Muscle of back (tissue), 11 donors: Measurements from ENCODE around the gene MAP1LC3A. TPM values are rescaled to one million over a fixed set of nuclear protein-coding genes. Genes with fewer than 3 reads are reported as not detected.

Source experiments
- DNase-seq, 3 donors: peaks; one replicate each; pipeline versions ENCODE4 v3.0.0 to v3.0.0-alpha.2; 2013
- polyA plus RNA-seq, 10 donors: library from polyadenylated mRNA; unstranded; fragments of 120-200 nt; gene quantifications; one replicate each; pipeline ENCODE4 v1.2.1, GENCODE V29; 2013; ENCODE audit not compliant: insufficient read length in 10 of 10

The MAP1LC3A gene
- polyA plus RNA-seq, 10 donors = 11.4 to 27.9 (median 17.6) TPM

DNA sequence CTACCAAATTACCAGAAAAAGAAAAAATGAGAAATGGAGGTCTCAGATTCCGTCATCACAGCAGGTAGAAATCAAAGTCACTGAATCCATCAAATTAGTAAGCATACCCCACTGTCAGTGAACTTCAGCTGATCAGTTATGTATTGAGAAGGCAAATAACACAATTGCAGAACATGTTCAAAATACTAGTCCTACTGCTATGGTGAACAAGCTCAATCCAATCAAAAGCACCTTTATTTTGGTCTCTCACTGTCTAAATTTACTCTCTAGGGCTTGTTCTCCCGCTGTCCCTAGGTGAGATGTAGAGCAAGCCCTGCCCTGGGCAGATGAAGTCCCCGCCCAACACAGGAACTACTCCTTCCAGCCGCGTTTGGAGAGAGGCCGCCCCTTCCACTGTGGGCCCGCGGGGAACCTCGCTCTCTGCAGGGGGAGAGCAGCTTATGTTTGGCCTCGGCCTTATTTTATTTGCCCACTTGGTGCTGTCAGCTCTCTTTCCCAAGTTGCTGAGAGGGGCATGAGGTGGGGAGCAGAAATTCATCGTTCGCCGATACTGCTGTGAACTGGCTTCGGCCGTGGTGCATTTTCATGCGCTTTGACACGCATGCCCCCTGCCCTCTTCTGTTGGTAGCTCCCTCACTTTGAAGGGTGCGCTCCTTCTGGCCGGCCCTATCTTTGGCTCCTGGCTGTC, 14.3 kb upstream of the MAP1LC3A start:
- DNase-seq = peak in 1 of 3 donors; percentile 37

DNA sequence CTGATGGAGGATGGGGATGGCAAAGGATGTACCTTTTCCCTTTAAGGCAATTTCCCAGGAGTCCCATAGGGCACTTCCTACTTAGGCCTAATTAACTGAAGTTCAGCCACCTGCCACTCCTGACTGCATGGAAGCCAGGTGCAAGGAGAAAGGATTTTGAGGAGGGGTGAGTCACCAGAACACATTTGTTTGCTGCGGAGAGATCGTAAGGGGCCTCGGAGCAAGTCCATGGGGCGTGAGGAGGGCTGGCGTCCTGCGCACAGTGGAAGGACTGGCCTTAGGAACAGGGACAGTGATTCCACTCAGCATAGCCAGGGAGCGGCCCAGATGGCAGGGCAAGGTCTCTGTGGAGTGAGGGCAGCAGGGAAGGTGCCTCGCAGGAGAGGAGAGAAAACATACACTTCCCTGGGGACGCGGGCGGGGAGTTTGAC, 11.8 kb upstream of the MAP1LC3A start:
- no peak for DNase-seq

DNA sequence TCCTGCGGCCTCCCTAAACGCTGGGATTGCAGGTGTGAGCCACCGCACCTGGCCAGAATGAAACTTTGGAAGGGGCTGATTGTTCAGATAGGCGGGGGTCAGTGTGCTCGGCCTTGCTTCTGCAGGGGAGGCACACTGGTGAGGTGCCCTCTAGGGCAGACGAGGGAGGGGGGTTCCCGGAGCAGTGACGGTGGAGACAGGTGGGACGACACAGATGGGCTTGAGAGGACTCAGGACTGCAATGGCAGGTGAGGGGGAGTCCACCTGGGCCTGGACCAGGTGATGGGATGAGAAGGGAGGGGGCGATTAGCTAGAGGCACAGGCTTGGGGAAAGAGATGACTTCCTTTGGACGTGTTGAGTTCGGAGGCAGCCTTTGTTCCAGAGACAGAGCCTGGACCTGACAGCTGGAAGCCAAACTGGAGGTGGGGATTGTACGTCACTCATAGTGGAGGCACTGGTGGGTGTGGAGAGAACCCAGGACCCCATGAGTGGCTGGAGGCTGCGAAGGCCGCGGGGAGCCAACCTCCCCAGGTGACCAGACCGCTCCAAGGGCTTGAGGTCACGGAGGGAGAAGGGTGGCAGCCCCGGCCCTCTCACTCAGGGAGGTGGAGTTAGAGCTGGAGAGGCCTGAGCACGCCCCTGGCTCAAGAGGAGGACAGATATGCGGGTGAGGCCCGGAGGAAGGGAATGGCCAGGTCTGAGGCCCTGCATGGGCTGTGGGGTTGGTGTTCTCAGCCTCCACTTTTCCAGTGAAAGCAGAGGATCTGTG, 10.5 kb upstream of the MAP1LC3A start:
- no peak for DNase-seq

DNA sequence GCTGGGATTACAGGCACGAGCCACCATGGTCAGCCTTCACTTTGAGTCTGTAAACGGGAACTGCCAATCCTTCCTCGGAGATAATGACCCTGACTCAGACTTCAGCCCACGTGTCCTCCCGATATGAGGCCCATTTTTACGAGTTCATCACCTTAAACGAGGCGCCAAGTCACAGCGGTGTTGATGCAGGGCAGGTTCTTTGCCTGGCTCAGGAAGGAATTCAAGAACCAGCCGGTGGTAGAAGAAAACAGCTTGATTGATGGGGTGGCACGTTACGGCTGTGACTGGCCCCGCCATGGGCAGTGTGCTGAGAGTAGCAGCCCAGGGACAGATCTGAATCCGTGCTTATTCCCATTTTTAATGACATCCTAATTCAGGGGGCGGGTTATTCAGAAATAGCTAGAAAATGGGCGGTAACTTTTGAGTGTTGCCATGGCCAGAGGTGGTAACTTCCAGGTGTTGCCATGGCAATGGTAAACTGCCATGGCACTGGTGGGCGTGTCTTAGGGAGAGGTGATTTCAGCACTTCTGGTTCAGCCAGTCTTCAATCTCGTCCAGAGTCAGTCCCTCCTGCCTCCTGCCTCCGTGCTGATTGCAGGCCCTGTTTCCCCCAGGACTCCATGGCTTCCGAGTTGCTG, 9.1 kb upstream of the MAP1LC3A start:
- DNase-seq = no peak

DNA sequence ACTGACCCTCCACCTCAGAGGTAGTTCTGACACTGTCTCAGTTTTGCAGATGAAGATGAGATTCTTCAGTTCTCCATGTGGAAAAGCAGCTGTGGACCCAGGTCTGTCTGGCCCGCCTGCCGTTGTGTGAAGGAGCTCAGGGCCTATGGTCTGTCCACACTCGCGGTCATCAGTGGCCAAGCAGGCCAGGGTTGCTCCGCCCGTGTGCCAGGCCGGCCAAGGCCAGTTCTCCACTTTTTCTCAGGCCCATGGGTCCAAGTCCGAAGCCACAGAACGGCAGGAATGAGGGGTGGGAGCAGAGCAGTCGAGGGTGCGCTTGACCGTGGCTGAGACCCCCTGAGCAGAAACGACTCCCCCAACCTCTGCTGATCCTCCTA, 8.6 kb upstream of the MAP1LC3A start:
- DNase-seq = no peak

DNA sequence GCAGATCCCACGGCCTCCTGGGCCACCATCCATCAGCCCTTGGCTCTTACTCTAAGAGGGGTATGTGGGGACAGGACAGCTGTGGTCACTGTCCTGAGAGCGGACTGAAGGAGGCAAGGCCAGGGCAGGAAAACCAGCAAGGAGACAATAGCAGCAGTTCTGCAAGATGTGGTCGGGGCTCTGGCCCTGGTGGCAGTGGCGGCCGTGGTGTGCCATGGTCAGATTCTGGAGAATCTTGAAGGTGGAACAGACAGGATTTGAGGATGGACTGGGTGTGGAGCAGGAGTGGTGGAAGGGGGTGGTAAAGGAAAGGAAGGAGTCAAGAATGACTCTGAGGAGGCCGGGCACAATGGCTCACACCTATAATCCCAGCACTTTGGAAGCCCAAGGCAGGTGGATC, 5.9 kb upstream of the MAP1LC3A start:
- DNase-seq = no peak

DNA sequence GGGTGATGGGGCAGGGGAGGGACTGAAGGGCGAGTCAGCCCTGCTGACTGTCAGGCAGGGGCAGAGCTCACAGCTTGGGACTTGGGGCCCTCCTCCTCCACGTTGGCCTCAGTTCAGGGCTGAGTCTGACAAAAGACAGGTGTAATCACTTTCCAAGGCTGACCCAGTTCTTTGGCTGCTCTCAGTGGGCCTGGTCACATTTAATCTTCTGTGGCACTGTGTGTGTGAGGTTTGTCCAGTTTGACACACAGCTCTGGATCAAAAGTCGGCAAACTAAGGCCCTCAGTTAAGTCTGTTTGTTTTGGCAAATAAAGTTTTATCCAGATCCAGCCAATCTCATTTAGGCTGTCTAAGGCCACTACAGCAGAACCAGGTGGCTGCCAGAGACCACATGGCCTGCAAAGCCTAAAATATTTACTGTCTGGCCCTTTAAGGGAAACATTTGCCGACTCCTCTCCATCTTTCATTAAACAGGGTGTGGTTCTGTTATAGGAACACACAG, 5.1 kb upstream of the MAP1LC3A start:
- DNase-seq = no peak

DNA sequence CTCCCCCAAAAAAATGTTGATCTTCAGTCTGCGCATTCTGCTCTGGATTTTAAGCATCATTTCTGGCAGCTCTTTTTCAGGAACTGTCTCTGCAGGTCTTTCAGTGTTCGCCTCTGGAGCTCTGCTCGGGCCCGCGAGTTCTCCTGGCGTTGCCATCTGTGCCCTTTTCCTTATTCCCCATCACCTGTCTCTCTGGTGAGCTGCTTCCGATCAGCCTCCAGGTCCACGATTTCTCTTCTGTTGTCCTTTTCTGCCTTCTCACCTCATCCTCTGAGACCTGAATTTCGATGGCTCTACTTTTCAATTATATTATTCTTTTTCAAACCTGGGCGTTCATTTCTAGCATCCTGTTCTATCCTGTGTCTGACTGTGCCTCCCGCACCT, 590 bp upstream of the MAP1LC3A start:
- DNase-seq = no peak

DNA sequence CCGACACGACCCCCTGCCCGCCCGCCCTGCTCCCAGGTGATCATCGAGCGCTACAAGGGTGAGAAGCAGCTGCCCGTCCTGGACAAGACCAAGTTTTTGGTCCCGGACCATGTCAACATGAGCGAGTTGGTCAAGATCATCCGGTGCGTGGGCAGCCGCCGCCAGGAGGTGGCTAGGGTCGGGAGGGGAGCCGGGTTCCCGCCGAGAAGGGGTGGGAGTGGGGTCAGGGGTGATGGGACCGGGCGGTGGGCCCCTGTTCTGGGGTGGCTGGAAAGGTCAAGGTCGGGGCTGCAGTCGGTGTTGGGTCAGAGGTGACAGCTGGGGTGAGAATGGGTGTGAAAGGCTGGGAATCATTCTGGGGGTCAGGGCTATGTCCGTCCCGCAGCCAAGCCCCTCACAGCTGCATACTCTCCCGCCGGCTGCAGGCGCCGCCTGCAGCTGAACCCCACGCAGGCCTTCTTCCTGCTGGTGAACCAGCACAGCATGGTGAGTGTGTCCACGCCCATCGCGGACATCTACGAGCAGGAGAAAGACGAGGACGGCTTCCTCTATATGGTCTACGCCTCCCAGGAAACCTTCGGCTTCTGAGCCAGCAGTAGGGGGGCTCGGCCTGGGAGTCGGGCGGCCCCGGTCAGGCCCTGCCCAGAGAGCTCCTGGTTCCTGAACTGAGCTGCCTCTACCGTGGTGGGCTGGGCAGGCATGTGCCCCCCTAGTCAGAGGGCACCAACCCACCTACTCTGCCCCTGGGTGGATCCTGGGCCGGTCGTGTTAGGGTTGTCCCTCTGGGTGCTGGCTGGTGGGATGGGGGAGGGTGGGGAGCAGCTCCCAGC, 1.0 kb downstream of the MAP1LC3A start:
- peak in 2 of 3 donors; percentile 30 to 51 for DNase-seq

DNA sequence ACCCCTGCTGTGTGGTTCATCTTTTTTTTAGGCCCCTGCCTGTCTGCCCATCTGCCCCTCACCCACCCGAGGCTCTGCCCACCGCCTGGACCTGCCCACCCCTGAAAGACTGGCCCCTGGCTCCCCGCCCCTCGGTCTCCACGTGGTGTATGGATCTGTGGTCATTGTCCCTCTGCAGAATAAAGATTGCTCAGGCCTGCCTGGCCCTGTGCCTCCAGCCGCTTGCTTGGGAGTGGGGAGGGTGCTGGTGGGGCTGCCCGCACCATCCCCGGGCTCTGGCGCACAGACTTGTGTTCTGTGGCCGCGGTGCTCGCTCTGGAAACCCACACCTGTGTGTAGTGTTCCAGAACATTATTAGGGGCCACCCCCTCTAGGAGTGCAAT, 1.6 kb downstream of the MAP1LC3A start:
- no peak for DNase-seq

DNA sequence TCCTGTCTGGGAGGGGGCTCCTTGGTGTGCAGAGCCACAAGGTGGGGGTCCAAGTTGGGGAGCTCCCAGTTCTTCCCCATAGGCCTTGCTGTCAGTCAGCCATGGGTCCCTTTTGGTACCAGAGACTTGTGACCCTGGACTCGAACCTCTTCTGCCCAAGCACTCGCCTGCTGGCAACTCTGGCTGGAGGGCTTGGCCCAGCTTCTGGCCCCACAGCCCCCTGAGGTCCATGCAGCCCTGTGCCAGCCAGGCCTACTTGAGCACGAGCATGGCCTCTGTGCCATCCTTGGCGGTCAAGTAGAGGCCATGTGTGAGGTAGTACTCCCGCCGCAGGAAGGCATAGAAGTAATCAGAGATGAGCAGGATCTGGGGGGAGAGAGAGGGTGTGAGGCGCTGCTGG, 2.1 kb downstream of the MAP1LC3A start:
- no peak for DNase-seq

DNA sequence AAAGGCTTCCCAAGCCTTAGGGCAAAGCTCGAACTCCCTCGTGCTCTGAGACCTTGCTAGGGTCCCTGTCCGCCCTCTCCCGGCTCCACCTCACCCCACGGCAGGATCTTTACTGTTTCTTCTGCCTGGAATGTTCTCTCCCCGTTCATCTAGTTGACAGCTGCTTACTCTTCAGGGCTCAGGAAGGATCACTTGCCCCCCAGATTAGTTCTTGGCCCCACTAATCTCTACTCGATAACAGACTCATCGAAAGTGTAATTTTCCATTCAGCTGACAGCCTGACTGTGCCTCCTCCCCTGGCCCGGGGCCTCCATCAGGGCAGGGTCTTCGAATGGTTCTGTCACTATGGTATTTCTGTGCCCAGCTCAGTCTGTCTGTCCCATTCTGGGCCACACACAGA, 3.1 kb downstream of the MAP1LC3A start:
- DNase-seq = no peak

DNA sequence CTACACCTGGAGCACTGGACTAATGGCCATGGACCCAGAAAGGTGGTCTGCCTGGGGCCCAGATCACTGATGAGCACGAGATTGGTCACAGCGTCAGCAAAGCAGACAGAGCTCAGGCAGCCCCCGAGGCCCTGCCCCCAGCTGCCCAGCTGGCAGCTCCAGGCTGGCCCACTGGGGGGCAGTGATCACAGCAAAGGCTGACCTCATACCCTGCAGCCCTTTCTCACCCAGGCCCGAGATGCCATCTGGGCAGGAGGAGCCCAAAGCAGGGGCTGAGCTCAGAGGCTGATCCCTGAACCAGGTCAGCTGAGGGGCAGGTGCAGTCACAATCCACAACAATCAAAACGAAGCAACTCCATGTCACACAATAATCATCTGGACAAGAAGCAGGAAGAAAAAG, 4.1 kb downstream of the MAP1LC3A start:
- DNase-seq = no peak

DNA sequence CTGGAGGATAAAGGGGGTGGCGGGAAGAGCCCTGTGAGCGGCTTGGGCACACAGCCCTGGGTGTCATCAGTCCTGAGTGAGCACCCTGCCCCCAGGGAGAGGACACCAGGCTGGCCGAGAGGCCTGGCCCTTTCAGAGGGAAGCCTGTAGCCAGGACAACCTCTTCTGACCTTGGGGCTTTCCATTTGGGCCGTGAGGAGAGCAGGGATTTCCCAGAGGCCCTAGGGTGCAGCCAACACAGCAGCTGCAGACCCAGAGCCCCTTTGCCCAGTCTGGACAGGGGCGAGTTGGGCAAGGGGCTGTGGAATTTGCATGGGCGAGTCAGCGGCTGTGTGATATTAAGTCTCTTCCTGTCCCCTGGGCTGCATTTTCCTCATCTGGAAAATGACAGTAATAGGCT, 6.3 kb downstream of the MAP1LC3A start:
- DNase-seq = no peak

DNA sequence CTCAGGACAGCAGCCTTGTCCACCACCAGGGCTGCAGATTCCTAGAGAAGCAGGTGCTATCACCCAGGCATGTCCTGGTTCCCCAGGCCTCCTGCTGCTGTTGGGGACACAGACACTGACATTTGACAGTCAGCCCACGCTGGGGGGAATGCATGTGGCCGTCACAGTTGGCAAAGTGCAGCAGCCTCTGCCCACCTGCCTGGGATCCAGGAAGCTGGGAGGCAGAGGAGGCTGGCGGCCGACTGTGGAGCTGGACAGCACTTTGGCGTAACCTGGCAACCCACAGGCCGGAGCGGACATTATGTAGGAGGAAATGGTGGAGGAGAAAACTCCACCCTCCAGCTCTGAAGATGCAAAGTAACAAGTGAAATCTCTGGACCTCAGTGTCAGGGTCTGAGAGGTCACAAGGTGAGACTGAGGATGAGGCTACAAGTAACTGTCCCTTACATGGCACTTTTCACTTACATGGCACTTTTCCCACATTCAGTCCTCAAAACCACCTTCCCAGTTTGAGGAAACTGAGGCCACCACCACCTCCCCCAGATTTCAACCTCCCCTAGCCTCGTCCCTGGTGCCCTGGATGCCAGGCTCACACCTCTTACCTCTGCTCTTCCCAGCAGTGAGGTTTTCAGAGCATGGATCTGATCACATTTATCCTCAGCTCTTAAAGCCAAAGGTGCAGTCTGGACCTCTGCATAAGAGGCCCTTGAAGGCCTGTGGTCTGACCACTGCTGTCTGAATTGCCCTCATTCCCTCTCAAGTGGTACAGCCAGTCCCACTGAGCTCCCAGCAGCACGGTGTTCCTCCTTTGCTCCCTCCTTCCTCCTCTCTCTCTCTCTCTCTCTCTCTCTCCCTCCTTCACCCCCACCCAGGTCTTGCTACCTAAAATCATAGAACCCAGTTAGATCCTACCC, 8.7 kb downstream of the MAP1LC3A start:
- no peak for DNase-seq

DNA sequence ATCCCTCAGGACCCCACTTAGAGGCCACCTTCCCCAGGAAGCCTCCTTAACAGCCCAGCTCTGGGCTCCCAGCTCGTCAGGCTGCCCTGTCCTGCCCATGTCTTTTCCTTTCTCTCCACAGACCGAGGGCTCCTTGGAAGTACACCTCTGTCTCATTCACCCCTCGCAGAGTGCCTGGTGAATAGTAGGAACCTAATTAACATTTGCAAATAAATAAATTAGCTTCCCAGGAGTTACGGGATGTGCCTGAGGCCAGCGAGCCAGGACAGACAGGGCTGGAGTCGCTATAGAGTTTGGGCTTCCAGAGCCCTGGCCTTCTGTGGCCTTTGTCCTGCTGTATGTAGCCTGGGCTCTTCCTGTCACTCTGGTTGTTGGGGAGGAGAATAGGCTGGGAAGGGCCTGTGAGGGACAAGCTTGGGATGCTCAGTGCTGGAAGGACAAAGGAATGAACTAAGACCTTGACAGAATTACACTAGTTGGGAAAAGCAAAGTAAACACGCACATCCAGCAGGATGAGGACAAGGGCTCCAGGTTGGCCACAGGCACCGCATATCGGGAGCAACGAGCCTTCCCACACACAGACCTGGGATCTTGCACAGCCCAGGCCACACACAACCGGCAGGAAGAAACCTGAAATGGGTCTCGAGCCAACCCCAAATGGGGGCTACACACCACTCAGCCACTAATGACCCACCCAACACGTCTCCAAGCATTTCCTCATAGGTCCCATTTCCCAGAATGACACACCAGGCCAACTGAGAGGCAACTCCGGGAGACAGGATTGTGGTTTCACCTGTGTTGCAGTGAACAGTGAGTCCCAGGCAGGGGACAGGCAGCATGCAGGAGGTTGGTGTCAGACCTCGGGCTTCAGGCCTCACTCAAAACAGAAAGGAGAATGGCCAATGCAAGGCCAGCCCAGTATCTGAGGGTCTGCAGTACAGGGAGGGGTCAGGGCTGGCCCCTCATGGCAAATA, 9.7 kb downstream of the MAP1LC3A start:
- DNase-seq = no peak

DNA sequence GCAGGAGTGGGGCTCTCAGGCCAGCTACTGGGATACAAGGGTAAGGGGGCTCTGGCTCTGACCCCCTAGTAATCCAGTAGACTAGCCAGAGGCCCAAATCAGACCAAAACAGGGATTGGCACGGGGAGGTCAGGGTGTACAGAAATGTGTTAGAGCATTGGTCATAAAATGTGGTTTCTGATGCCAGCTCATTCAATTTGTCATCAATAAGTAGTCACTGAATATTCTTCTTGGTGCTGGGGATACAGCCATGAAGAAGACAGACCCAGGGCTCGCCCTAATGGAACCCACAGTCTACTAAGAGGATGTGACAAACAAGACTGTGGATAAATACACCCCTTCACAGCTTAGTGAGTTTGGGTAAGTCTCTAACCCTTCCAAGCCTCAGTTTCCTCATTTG, 11.1 kb downstream of the MAP1LC3A start:
- no peak for DNase-seq

DNA sequence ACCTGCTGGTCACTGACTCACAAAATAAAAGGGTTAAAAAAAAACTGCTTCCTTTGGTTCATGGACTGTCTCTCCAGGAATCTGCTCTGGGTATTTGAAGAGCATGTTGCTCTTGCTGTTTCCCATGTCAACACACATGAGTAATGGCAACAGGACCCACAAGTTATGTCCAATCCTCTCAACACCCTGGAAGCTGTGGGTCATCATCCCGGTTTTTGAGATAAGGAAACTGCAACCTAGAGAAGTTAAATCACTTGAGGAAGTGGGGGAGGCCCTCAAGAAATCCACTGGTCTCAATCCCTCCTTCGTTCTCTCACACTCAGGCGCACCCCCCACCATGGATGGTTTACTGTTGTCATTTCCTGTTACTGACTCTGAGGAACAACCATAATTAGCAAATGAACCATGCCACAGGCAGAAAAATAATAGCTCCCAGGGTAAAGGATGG, 12.4 kb downstream of the MAP1LC3A start:
- DNase-seq = peak in 1 of 3 donors; percentile 47

DNA sequence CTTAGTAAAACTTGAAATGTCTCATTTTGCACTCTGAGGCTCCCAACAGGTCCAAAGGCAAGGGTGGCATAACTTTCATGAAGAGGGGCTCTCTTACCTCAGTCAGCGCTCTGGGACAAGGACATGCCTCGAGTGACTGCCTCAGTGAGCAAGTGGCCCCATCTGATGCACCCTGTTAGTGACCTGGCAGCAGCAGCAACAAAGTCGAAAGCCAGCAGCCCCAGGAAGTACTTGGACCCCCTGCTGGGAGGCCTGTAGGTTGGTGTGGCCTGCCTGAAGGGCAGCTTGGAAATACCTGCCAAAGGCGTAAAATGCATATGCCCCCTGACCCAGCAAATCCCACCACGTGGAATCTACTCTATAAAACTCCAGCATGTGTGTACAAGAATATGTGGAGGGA, 13.2 kb downstream of the MAP1LC3A start:
- no peak for DNase-seq
